ENCODE data around the gene RELN. TPM values are rescaled to one million over a fixed set of nuclear protein-coding genes. Genes with fewer than 3 reads are reported as not detected.

The RELN gene
- total RNA-seq, 1 donor: under 0.01 TPM

DNA sequence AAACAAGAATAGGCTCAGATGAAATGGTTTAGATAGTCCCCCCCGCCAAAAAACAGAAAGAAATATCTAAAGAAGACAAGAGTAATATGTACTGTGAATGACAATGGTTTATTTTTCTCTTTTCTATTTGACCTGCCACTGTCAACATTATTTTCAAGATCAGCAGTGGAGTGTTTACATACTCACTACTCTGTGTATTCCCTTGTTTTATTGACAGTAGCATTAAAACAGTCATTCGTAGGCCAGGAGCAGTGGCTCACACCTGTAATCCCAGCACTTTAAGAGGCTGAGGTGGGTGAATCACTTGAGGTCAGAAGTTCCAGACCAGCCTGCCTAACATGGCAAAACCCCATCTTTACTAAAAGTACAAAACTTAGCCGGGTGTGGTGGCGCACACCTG lies 298.2 kb downstream of the RELN start:
- no peak for DNase-seq (ENCODE audit: low read depth)
- no peak overlapping the region for H3K4me3 ChIP-seq (ENCODE audit: low read depth, low read length)
- TF ChIP-seq, protein P1, sequence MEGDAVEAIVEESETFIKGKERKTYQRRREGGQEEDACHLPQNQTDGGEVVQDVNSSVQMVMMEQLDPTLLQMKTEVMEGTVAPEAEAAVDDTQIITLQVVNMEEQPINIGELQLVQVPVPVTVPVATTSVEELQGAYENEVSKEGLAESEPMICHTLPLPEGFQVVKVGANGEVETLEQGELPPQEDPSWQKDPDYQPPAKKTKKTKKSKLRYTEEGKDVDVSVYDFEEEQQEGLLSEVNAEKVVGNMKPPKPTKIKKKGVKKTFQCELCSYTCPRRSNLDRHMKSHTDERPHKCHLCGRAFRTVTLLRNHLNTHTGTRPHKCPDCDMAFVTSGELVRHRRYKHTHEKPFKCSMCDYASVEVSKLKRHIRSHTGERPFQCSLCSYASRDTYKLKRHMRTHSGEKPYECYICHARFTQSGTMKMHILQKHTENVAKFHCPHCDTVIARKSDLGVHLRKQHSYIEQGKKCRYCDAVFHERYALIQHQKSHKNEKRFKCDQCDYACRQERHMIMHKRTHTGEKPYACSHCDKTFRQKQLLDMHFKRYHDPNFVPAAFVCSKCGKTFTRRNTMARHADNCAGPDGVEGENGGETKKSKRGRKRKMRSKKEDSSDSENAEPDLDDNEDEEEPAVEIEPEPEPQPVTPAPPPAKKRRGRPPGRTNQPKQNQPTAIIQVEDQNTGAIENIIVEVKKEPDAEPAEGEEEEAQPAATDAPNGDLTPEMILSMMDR (IDR thresholded peaks at IDR 0.05; ENCODE audit: insufficient read depth, low read depth, low read length): no peak

DNA sequence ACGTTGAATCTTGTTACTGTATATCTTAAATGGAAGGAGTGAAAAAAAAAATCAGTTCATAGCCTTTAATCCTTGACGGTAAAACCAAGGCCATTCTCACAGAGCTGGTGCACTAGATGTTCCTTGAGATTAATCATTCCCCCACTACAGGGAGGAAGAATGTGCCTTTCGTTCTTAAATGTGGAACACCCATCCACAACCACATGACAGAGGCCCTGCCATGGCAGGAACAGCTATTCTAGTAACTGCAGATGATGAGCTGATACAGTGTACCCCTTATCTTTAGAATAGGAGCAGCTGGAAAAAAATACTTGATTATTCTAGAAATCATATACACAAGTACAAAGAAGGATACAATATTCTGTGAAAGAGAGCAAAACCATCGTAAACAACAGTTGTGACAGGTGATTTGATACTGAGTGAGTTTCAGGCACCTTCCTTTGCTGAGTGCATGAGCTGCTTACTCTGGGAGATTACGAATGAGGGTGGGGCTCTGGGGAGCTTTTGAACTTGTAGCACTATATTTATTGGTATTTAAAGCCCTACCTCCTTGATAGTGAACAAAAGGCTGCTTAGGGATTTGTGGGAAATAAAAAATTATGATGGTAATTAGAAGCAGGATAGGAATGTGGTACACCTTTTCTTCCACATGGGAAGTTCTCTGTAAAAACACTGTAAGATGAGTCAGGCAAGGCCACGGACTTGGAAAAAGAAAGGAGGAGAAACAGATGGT lies 299.1 kb downstream of the RELN start:
- TF ChIP-seq, protein P1 (IDR thresholded peaks at IDR 0.05; ENCODE audit: insufficient read depth, low read depth, low read length): no peak
- no peak overlapping the region for H3K4me3 ChIP-seq (ENCODE audit: low read depth, low read length)
- no peak for DNase-seq (ENCODE audit: low read depth)

DNA sequence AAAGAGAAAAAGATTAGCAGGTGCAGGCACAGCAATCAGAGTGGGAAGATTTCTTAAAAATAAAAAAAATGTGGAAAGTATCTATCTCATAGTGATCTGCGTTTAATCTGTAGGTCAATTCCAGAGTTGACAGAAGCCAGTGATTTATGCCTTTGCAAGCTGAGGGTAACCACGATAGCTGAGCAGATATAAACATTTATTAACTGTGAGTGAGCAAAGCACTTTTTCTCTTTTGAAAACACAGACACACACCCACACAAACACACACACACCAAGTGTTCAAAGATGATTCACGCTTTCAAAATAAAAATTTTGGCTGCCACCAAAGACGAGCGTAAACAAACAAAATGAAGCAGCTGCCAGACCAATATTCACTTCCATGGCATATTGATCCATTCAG lies 300.2 kb downstream of the RELN start:
- TF ChIP-seq, protein P1 (IDR thresholded peaks at IDR 0.05; ENCODE audit: insufficient read depth, low read depth, low read length): no peak
- DNase-seq (ENCODE audit: low read depth): no peak
- H3K4me3 ChIP-seq (ENCODE audit: low read depth, low read length): no peak overlapping the region

DNA sequence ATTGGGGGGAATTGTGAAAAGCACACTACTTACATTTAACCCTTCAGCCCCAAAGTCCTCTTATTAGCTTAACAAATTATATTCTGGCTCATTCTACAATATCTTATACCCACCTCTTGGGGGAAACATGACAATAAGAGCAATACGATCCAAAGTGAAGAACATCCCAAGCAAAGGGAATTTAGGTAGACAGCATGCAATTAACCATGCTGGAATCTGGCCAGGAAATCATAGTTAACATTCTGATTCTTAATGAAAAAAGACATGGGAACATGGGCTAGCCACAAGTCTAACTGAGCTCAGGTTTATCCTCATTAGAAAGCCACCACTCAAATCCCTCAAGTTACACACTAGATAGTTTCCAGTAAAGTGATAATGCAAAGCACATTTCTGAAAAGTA lies 301.5 kb downstream of the RELN start:
- DNase-seq (ENCODE audit: low read depth): no peak
- TF ChIP-seq, protein P1 (IDR thresholded peaks at IDR 0.05; ENCODE audit: insufficient read depth, low read depth, low read length): no peak
- no peak overlapping the region for H3K4me3 ChIP-seq (ENCODE audit: low read depth, low read length)

DNA sequence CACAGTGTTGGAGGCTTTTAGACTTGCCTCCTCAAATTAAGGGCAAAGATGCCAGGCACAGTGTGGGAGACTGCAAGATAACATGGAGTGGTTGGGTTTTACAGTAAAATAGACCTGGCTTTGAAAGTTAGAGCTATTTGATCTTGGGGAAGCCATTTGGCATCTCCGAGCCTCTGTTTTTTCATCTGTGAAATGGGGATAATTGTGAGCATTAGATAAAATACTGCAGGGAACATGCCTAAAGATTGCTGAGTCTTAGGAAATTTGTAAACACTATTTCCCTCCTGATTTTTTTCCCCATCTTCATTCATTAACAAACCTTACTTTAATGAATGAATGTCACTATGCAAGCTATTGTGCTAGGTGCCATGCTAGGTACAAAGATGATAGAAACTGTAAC lies 302.2 kb downstream of the RELN start:
- DNase-seq (ENCODE audit: low read depth): no peak
- H3K4me3 ChIP-seq (ENCODE audit: low read depth, low read length): no peak overlapping the region
- TF ChIP-seq, protein P1 (IDR thresholded peaks at IDR 0.05; ENCODE audit: insufficient read depth, low read depth, low read length): no peak

DNA sequence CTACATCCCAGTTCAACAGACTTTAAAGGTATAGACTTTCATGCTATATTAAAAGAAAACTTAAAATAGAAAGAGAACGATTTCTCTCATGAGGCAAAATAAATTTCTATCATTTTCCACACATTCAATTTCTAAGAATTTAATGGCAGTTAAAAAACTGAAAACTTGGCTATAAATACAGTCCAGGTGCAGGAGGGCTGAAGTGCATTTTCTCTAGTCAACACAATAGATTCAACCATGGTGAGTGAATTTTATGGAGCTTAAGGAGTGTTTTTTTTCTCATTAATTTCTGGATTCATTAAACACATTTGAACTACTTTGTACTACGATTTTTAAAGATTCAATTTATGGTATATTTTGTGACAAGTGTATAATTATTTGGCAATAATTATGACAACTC lies 302.7 kb downstream of the RELN start:
- TF ChIP-seq, protein P1 (IDR thresholded peaks at IDR 0.05; ENCODE audit: insufficient read depth, low read depth, low read length): no peak
- no peak for DNase-seq (ENCODE audit: low read depth)
- H3K4me3 ChIP-seq (ENCODE audit: low read depth, low read length): no peak overlapping the region

DNA sequence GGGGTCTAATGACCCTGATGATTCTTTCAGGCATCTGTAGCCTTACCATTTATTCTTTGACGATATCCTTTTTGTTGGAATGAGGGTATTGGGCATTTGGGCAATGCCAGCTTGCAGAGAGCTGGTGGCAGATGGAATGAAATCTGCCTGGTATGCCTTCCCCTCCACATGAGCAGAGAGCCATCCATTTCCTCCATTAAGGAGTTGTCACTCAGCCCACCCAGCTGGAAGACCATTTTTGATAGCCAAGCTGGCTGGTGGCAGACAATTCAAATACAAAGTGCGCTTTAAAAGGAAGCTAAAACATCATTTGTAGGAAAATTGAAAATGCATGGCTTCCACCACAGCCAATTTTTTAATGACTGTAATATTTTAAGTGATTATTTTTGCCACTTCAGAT lies 303.4 kb downstream of the RELN start:
- DNase-seq (ENCODE audit: low read depth): no peak
- TF ChIP-seq, protein P1 (IDR thresholded peaks at IDR 0.05; ENCODE audit: insufficient read depth, low read depth, low read length): no peak
- no peak overlapping the region for H3K4me3 ChIP-seq (ENCODE audit: low read depth, low read length)

Measured in fibroblast of villous mesenchyme (primary cell).